GM21529 (cell line): ENCODE results near the gene CD93.

Experiments used
- ATAC-seq: cut with Tn5 transposase; IDR thresholded peaks from one replicate; pipeline ENCODE4 v1.9.1; 2021; ENCODE audit not compliant: unreplicated experiment

Gene CD93, protein sequence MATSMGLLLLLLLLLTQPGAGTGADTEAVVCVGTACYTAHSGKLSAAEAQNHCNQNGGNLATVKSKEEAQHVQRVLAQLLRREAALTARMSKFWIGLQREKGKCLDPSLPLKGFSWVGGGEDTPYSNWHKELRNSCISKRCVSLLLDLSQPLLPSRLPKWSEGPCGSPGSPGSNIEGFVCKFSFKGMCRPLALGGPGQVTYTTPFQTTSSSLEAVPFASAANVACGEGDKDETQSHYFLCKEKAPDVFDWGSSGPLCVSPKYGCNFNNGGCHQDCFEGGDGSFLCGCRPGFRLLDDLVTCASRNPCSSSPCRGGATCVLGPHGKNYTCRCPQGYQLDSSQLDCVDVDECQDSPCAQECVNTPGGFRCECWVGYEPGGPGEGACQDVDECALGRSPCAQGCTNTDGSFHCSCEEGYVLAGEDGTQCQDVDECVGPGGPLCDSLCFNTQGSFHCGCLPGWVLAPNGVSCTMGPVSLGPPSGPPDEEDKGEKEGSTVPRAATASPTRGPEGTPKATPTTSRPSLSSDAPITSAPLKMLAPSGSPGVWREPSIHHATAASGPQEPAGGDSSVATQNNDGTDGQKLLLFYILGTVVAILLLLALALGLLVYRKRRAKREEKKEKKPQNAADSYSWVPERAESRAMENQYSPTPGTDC

DNA sequence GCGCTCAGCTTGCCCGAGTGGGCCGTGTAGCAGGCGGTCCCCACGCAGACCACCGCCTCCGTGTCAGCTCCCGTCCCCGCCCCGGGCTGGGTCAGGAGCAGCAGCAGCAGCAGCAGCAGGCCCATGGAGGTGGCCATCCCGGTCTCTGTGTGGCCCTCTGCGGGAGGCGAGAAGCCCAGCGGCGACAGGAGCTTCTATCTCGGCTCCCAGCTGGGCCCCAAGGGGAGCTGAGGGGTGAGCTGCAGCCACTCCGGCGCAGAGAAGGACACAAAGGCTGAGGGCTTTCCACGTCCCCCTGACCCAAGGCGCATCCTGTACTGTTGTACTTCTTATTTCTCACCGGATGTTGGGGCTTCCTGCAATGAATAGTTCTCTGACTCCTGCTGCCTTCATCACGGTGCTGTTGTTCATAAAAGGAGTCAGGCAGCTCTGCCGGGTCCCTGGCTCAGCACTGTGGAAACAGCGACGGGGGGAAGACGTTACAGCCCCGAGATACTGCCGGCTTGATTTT is at the start of gene CD93:
TSS of gene CD93 (minus strand) at position 269 of the 511 bp plus-strand sequence. CDS start at position 137, 132 bp downstream.
- ATAC-seq, result no peak

GRCh38 chr20:23133560-23133998 is 47.5 kb upstream of the CD93 start:
- ATAC-seq, result no peak

DNA sequence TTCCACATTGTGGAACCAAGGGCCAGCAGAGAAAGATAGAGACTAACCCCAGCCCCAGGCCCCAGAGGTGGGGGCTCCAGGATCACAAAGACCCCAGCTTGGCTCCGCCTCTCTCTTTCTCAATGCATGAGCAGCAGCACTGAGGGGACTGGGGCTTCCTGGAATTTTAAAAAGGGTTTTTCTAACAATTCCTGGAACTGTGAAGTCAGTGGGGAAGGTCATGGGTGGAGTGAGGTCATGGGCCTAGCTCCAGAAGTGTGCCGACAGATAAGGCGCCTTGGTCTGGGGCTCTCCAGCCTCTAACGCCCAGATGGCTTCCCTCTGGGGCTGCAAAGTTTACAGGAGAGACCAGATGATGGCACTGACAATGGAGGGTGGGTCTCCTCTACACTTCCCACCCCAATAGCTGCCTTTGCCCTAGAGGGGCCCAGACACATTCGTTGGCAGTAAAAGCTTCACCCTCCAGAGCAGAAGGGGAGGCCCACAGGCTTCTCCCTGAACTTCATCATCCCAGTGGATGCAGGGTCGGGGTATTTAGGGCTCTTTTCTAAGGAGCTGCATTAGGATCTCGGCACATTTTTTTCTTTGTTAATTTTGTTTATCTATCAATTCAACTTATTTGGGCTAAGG is 46.9 kb upstream of the CD93 start:
- ATAC-seq, result no peak

- no peak for ATAC-seq
Observed at GRCh38 chr20:23132293-23132929, 46.3 kb upstream of the CD93 start.

- ATAC-seq, result no peak
Observed at GRCh38 chr20:23131766-23132165, 45.6 kb upstream of the CD93 start.

- no peak for ATAC-seq
Observed at GRCh38 chr20:23130622-23131140, 44.6 kb upstream of the CD93 start.

DNA sequence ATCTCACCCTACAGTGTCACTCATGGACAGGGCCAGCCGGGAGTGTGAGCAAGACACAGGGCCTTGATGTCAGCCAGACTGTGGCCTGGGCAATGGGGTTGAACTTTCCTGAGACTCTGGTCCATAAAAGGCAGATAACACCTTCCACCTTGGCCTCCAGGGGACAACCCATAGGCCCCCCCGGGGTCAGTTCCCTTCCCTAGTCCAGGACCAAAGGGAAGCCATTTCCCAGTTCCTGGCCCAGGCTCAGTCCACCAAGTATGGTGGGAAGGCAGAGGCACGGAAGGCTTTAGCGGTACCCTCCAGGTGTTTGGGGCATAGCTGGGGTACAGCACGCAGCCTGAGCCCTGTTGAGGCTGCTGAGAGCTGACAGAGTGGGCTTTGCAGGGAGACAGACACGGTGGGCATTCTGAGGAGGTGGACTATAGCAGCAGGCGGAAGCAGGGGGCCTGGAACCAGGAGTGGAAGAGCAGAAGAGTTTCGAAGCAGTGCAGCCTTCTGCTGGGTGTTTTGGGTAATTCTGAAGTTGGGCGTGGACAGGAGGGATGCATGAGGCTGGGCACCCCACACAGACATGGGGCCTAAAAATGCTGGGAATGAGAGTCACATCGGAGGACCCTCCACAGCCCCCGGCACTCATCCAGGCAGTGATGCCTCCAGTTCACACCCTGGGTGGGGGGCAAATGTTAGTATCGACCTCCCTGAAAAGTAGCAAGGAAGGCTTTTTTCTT is 43.9 kb upstream of the CD93 start:
- no peak for ATAC-seq

GRCh38 chr20:23129266-23129665 is 43.1 kb upstream of the CD93 start:
- ATAC-seq, result no peak

- no peak for ATAC-seq
Observed at GRCh38 chr20:23128461-23129125, 42.5 kb upstream of the CD93 start.

DNA sequence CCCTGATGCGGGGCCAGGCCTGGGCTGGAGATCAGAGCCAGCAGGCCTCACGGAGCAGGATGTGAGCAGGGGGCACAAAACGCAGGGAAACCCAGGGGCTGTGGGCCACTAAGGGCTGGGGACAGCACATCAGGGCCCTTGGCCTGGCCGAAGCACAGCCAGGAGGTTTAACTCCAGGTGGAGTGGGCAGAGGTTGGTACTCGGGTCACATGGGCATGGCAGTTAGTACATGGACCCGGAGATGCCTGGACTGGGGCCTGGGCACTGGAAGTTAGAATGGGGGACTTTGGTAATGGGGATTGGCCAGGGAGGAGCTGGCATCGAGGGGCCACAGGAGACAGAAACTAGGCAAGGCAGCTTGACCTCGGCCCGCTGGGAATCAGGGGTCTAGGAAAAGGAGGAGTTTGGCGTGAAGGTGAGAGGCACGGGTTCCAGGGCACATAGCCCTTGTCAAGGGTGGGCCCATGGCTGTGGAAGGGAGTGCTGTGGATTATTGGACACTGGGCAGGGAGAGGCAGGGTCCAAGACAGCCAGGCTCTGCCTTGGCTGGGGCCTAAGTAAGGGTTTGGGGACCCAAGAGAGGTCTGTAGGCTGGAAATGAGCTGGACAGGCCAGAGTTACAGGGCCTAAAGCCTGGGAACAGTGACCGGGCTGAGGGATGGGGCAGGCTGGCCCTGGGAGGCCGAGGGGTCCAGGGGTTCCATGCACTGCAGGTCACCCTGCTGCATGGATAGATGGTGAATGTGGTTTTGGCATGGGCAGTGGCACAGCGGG is 41.6 kb upstream of the CD93 start:
- ATAC-seq, result no peak

DNA sequence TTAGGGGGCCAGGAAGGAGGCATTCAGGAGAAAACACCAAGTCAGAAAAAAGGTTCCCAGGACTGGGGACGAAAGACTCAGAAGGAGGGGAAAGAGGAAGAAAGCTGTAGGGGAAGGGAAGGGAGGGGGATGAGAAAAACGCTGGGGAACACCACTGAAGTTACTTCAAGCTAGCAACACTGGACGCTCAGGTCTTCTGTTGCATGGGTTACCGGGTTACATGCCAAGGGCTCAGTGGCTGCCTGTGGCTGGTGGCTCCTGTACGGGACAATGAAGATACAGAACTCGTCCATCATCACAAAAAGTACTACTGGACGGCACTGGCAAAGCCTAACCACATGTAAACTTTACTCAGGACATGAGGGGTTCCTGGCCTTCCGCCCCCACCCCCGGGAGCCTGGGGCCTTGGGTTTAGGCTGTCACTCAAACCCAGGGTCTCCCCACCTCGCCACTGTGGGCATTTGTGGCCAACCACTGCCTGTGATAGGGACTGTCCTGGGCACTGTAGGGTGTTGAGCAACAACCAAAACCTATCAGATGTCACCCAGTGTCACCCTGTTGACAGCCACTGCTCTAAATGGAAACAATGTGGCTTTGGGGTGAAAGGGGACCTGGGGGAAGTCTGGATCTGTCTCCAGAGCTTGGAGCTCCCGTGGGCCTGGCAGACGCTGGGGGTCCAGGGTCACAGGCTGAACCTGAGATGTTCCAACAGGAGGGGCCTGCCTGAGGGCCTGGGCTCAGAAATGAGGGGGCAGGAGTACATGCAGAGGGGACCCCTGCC is 40.3 kb upstream of the CD93 start:
- ATAC-seq, result no peak

GRCh38 chr20:23125625-23126191 is 39.6 kb upstream of the CD93 start:
- peak; percentile 46 for ATAC-seq

DNA sequence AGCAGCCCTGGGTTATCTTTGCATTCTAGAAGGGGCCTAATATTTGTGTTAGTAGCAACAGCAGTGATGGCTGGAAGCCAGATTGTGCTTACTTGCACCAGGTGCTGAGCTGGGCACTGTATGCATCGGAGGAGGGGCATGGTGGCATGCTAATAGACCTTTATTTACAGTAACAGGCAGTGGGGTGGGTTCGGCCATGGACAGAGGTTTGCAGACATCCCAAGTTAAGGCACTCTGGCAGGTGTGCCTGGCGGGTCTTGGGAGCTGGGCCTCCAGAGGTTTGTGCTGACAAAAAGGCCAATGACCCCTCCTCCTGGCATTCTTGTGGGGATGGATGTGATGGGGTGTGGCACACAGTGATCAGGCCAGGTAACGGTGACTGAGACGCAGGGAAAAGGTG is 39.0 kb upstream of the CD93 start:
- no peak for ATAC-seq

GRCh38 chr20:23123886-23124285 is 37.8 kb upstream of the CD93 start:
- no peak for ATAC-seq

- no peak for ATAC-seq
Observed at GRCh38 chr20:23122796-23123655, 36.9 kb upstream of the CD93 start.

DNA sequence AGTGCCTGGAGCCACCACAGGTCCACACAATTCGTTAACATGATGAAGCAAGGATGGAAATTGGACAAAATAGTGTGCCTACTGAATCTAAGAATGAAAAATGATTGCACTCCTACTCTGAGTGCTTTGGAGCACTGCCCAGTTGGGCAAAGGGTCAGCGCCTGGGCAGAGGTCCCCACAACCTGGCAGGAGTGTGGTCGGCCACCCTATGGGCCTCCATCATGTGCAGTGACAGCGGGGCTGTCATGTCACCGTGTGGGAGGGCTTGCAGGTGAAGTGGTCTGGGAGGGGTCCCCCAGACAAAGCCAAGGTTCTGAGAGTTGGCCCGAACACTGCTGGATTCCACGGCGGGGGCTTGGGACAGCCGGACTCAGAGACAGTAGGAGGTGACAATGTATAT is 36.2 kb upstream of the CD93 start:
- ATAC-seq, result no peak

DNA sequence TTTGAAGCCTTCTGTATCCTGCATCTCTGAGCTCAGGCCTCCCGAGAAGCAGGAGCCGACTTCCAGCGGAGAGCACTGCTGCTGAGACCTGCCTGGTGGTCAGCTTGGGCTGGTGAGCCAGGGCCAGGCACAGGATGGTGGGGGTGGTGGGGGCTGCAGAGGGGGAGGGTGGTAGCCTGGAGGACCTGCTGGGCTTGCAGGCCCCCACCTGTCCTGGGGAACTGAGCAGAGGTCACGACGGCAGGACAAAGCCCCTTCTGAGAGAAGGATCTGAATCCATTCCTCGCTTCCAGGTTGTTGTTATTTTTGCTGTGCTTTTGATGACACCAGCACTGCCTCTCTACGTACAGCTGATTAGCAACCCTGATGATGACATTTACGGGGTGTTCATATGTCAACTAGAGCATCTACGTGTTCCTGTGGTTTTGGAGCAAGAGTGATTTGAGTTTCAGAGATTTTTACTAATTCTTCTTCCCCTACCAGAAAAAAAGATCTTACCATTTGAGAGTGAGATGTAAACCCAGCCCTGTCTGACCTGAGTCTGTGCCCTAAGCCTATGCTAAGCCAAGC is 35.7 kb upstream of the CD93 start:
- ATAC-seq, result no peak
